HG02973 (cell line): ENCODE measurements around the gene MYO3B.

Experiments
- ATAC-seq: cut with Tn5 transposase; IDR thresholded peaks from one replicate; pipeline ENCODE4 v1.9.1; 2021; ENCODE audit warnings: moderate library complexity; ENCODE audit not compliant: unreplicated experiment

MYO3B gene, protein sequence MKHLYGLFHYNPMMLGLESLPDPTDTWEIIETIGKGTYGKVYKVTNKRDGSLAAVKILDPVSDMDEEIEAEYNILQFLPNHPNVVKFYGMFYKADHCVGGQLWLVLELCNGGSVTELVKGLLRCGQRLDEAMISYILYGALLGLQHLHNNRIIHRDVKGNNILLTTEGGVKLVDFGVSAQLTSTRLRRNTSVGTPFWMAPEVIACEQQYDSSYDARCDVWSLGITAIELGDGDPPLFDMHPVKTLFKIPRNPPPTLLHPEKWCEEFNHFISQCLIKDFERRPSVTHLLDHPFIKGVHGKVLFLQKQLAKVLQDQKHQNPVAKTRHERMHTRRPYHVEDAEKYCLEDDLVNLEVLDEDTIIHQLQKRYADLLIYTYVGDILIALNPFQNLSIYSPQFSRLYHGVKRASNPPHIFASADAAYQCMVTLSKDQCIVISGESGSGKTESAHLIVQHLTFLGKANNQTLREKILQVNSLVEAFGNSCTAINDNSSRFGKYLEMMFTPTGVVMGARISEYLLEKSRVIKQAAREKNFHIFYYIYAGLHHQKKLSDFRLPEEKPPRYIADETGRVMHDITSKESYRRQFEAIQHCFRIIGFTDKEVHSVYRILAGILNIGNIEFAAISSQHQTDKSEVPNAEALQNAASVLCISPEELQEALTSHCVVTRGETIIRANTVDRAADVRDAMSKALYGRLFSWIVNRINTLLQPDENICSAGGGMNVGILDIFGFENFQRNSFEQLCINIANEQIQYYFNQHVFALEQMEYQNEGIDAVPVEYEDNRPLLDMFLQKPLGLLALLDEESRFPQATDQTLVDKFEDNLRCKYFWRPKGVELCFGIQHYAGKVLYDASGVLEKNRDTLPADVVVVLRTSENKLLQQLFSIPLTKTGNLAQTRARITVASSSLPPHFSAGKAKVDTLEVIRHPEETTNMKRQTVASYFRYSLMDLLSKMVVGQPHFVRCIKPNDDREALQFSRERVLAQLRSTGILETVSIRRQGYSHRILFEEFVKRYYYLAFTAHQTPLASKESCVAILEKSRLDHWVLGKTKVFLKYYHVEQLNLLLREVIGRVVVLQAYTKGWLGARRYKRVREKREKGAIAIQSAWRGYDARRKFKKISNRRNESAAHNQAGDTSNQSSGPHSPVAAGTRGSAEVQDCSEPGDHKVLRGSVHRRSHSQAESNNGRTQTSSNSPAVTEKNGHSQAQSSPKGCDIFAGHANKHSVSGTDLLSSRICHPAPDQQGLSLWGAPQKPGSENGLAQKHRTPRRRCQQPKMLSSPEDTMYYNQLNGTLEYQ (N-terminal part only)

DNA sequence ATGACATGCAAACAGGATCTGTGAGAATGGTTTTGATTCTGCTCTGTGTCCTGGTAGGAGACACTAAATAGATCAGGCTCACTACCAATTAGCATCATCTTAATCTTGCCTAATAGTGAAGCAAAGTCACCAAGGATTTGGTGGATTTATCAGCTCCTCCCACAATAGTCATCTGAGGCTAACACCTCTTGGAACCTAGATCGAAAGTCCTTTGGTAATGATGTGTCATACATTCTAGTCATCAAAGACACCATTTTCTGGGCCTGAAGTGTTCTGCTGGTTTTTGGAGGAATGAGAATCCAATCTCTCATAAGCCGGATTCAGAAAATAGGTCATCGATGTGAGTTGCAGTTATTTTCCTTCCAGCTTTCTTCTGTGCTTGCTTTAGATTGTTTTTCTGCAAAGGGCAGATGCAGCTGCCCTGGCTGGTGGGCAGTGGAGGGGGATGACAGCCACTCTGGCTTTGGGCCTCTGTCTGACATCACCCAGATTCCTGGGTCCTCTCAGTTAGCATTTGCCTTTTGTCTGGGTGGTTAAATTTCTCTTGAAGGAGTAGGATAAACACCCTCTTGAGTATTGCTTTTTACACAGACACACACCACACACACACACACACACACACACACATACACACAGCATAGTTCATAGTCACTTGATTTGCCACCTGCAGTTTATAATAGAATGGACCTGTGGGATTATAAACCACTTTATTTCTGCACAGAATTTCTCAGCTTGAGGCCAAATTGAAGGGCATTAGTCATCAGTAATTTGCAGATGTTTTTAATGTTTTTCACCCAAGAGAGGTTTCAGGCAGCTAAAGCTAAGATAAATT, at the start of gene MYO3B:
Gene MYO3B (plus strand): TSS at position 198 of the 832 bp plus-strand sequence. CDS start 141 bp downstream, at position 339.
- peak; percentile 56 for ATAC-seq

DNA sequence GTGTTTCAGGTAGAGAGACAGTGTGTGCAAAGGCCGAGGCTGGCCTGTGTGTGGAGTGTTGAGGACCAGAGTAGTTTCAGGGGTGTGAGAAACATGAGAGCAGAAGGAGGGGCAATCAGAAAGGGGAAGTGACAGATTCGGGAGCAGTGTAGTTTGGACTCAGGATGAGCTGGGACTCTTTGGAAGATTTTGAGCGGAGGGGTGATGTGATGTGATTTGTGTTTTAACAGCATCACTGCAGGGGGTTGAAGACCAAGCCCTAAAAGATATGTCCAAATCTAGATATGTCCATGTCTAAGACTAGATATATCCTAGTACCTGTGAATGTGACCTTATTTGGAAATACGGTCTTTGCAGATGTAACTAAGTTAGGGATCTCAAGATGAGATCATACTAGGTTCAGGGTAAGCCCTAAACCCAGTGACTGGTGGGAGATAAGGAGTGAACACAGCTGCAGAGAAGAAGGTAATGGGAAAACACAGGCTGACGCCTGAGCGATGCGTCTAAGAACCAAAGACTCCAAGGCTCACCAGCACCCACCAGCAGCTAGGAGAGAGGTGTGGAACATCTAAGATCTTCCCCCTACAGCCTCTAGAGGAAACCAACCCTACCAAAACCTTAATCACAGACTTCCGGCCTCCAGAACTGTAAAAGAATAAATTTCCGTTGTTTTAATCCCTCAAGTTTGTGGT, 38.5 kb upstream of the MYO3B start:
- ATAC-seq, result no peak

DNA sequence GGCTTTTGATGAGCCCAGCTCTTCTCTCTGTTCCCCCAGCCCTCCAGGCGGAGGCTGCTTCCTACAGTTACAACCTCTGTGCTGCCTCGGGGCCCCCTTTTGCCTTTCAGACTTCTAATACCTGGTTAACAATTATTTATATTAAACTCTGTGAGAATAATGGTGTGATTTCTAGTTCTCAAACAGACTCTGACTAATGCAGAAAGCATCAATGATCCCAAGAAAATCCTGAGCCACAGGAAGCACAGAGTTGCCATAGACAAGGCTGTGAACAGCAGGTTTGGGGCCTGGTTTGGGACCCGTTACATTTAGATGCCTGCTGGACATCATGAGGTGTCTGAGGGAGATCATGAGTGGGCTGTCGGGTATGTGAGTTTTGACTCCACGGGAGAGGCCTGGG, 37.4 kb upstream of the MYO3B start:
- no peak for ATAC-seq

DNA sequence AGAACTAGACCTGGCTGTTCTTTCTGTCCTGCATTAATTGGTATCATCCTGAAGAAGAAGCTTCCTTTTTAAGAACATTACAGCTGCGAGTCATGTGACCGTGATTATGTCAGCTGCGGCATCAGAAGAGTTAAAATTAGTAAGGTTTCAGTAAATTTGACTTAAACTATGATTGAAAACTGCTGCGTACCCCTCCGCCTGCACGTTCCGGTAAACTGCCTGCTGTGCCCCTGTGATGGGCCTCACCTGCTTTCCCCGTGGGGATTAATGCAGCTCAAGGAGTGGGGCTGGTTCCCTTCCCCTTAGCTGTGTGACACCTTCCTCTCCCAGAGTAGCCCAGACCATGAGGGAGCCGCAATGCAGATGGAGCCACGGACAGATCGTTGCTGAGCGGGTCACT, 36.1 kb upstream of the MYO3B start:
- no peak for ATAC-seq

DNA sequence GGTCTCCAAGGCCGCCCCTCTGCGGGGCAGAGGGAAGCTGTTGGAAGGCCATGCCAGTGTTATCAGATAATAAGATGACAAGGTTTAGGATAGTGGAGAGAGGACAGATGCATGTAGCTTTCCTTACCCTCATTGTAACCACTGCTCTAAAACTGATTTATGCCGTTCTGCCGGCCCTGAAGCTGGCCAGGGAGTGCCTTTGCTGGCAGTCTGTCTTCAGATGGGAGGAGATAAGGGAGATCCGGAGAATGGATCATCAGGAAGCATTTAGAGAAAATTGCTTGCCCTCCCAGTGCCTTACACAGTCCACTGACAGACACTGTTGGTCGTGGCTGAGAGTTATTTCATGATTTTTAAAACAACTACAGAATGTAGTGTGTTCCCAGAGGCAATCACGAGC, 35.4 kb upstream of the MYO3B start:
- ATAC-seq, result no peak

DNA sequence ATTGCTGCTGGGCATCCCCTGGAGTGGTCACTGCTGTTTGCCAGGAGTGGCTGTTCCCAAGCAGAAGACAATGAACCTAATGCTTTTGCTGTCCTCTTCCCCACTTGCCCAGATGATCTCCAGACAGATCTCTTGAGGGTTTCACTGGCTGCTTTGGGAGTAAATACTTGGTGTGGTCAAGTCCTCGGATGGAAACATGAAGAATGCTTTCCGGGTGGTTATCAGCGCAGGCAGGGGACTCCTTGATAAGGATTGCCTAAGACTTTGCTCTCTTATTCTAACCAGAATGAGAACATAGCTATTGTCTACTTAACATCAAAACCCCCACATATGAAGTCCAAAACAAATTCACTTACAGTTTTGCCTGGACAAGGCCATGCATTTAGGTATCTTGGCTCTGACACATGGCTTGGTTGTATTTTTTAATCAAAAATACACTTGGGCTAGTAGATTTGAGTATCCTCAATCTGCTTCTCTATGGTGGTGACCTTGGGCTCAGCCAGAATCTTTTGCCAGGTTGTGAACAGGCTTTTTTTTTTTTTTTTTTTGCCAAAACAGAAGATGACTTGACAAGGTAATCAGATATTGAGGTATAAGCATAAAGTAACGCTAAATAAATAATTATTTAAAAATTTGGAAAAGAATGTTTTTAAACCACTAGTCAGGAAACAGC, 34.8 kb upstream of the MYO3B start:
- no peak for ATAC-seq

DNA sequence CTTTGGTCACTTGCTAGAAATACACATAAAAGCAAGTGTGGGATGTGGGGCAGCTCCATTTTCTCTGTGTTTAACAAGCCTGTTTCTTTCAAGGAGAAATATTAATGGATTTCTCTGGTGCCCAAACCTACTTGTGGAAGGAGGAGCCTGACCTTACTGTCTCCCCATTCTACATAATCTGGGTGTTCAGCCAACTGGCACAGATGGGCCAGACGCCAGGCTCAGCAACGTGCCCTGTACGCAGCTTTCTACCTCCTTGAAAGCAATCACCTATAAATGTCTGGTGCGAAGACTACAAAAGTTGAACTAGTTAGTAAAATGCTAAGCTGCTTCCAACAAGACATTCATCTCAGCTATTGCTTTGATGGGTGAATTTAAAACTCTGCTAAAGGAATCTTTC, 33.2 kb upstream of the MYO3B start:
- ATAC-seq, result no peak

DNA sequence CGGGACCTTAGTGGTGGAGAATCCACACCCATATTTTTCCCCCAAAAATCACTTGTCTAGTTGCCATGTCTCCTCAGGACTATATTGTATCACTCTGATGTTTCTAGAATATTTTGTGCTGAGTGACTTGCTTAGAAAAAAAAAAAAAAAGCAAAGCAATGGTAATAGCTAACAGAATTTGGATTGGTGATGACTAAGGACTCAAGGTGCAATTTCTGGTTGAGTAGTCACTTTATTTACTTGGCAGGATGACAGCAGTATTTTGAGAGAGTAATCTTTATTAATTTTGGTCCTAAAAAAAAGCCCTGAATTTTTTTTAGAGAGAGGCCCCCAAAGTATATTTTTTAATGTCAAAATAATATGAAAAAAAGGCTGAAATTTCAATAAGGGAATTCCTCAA, 32.8 kb upstream of the MYO3B start:
- no peak for ATAC-seq

DNA sequence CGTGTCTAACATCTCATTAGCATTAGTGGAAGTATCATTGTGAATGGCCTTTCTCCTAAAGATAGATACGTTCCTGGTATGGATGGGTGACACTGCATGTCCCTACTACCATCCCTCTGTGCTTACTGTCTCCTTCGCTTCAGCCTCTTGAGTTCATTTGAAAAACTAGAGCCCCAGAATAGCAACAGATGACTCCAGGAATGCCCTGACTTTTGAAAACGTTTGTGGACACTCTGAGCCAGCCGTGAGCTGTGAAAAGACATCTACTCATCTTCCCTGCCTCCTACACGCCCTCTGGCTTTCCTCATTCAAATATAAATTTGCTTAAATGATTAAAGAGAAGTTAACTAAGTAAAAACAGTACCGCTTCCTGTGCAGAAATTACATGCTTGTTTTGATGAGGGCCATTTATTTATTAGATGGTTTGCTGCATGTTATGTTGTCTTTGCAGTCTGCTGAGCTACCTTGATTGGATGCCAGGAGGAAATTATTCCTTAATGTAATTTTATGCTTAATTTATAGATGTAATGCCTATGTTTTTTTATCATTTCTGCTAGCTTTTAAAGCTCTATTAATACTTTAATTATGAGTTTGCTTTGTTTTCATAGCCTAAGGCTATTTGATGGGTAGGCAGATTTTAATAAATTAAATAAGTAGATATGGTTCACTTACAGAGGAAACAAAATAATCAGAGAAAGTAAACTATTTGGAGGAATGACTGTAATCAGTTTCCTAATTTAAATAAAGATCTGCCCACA, 32.1 kb upstream of the MYO3B start:
- no peak for ATAC-seq

DNA sequence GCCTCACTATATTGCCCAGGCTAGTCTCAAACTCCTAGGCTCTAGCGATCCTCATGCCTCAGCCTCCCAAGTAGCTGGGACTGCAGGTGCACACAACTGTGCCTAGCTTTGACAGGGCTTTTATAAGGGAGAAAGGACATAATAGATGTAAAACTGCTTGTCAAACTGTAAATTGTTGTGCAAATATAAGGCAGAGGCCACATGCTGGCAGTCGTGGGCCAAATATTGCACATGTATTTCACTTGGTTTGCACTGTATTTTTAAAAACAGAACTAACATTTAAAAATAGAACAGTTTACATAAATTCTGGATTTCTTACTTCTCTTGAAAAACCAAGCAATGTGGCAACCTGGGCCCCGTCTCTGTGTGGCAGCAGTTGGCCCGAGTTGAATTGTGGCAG, 31.2 kb upstream of the MYO3B start:
- ATAC-seq, result no peak

DNA sequence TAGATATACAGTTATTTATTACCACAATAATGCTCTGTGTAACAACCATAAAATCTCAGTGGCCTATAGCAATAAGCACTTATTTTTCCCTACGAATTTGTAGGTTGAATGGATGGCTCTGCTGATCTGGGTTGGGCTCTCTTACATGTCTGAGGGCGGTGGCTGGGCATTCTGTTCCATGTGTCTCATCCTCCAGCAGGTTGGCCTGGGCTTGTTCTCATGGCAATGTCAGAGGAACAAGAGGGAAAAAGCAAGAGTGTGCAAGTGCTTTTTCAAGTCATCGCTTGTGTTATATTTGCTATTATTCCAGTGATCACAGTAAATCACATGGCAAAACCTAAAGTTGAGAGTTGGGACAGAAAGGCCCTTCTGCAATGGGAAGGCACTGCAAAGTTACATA, 30.4 kb upstream of the MYO3B start:
- ATAC-seq, result no peak

DNA sequence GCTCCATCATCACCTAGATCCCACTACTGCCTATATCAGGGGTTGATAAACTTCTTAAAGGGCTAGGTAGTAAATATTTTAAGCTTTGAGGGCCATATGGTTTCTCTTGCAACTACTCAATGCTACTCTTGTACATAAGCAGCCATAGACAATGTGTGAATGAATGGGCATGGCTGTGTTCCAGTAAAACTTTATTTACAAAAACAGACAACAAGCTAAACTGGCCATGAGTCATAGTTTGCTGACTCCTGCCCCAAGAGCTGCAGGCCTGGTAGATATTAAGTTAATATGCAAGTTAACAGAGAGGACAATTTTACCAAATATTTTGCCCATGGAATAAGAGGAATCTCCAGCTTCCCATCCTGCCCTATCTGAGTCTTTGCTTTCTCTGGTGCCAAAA, 29.8 kb upstream of the MYO3B start:
- ATAC-seq, result no peak

DNA sequence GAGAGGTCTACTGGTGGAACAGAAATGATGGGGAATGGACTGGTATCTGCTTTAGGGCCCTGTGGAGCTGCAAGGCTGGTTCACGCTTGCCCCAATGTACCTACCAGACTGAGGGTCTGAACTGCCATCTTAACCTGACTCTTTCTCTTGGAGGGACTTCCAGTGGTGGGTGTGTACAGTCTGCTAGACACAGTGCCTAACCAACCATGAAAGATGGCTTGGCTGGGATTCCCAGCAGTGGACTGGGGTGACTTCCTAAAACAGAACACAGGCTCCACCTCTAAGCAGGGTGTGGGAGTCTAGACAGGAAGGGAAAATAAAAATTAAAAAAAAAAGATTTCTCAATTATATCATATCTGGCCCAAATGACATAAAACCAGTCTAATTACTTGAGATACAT, 25.5 kb upstream of the MYO3B start:
- no peak for ATAC-seq

DNA sequence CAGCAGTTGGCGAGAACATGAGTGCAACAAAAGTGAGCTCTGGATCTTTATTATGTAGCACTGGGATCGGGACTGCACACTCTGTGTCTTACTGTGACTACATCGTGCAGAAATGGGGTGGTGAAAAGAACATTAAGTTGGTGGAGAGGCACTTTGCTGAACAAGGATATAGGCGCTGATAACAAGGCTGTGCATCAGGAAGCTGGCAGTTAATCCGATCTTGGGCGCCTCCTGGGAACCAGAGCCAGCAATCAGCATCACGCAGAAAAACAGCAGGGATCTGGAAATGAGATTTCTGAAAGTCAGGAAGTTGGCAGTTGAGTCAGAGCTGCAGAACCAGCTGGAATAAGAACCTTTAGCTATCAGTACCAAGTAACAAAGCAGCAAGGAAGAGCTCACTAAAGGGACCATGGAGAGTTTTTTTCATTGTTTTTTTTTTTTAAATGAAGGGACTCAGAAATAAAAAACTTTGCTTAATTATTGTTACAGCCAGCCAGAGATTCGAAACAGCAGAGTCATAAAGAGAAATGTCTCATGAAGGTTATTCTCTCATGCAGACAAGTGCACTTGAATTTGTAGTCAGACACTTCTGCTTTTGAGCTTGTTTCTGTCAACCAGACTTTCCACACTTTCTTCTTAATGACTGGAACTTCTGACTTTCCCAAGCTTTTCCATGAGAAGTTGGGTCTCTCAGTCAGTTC, 22.8 kb upstream of the MYO3B start:
- peak; percentile 64 for ATAC-seq

DNA sequence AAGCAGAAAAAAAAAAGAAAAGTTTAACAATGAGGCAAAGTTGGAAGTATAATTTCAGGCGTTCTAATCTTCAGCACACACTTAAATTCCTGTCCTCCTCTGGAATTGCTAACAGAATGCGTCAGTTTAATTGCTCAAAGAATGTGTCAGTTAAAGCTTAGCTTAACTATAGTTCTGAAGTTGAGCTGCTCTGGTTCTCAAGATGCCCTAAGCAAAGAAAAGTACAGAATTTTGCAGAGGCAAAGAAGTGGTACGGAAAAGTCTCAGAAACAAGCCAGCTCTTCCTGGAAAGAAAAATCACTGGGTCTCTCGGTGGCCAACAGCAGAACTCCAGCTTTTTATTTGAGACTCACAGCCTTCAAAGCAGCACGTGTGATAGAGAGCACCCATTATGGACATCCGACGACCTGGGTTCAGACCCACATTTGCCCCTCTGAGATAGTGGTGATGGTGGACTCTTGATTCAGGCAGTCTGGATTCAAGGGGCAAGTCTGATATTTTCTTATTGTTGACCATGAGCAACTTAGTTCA, 22.2 kb upstream of the MYO3B start:
- no peak for ATAC-seq

DNA sequence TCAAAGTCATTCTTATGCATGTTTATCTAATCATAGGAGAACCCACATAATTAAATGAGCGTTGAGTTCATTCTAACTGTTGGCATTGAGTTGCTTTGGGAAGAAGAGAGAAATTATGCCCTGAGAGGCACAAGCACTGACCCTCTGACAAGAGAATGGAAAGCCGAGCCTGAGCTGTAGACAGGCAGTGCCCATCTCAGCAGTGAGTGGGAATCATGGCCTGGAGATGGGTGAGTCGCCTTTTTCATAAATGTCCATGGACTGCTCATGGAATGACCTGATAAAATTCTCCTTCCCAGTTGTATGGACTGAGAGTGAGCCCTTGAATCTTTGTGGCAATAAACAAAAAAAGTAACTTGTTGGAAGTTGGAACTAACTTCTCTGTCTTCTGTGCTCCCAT, 21.4 kb upstream of the MYO3B start:
- ATAC-seq, result no peak

DNA sequence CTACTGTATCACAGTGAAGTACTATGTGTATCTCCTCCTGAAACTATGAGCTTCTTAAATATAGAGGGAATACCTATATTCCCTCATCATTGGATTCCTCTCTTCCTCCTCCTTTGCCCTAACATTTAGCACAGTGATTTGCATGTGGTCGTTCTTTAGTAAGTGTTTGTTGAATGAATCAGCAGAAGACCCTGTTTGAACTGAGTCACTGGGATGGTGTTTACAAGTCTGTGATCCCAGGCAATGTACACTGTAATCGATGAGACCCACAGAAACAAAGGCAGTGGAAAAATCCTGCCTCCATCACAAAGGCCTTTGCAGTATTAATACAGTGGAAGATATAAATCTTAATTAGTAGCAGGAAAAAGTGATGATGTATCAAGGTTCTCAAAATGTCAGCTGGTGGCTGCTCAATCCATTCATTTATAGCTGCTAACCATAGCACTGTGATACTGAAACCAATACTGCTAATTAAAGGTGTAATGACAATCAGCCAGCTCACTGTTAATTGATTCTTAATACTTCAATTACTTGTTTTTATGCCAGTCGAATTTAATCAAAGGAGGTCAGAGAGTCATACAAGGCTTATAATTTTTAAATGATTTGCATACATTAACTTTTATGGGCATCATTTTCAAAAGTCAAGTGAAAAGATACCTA, 20.8 kb upstream of the MYO3B start:
- ATAC-seq, result no peak
